ENCODE measurements around the gene NPLOC4. TPM values are rescaled to one million over a fixed set of nuclear protein-coding genes. Genes with fewer than 3 reads are reported as not detected.

Gene NPLOC4
- total and polyA plus RNA-seq, 2 donors (not counting 1 experiment from before 2014, with no cell fraction given) = 51.0 to 62.5 TPM

DNA sequence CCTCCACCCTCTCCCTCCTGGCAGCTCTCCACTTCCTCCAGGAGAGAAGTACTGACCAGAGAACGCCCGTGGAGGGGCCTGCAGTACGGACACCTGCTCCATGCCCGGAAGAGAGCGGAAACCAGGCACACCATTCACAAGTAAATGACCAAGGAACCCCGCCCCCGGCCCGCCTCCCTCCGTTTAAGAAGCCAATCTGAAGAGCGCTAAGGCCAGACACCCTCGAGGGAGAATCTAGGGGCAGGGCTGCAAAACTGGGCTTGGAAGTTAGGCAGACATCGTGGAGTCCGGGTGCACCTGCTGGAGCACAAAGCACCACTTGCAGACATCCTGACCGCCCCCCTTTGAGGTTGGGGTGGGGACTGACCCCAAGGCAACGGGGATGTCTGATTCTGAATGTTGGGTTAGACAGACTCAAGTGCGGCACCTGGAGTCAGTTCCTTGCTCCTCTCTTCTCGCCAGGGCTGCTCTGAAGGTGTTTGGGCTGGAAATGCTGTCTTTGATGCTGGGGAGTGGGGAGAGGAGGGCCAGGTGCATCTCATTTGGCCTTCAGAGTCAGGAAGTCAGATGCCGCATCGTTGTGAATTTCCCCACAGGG, 83.8 kb downstream of the NPLOC4 start:
- peak; percentile 73 to 80 for DNase-seq (ENCODE audit: low read depth in 2 of 2)
- peaks cover 29% of the 10 kb centered on the region for H3K36me3 ChIP-seq (ENCODE audit: control insufficient read depth, insufficient read depth, low read length)

DNA sequence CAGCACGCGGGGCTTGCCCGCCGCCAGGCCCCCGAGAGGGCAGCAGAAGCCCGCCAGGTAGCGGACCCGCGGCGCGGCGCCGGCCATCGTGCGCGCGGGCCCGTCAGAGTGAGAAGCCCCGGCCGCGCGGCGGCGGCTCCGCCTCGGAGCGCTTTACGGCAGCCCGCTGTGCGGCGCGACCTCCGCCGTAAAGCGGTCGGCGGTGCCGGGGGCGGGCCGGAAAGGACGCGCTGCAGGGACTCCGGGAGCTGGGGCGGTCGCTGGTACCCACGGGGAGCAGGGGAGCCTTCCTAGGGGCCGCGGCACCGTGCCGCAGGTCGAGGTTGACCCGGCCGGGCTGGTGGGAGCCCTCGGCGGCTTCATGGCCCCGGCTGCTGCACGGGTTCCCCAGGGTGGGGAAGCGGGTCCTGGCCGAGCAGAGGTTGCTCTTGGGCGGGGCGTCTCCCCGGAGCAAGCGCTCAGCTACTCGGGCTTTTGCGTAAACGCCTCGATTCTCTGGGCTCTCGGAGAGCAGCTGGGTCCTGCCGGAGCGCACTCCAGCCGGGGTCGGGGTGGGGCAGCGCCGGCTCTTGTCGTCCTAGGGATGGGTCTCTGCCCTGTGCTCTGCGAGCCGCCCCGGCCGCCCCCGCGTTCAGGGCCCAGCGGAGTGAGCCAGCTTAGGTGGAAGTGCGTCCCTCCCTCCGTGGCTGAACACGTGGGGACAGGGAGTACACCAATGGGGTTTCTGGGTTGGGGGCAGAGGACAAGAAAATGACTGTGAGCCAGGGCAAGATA, 84.5 kb downstream of the NPLOC4 start, which contains the start of gene FAAP100:
TSS of gene FAAP100 (minus strand) at position 110 of the 774 bp plus-strand sequence. CDS start at position 87, 23 bp downstream.
- Histone ChIP-seq H3K4me3 (replicated peaks in 1 of 4; ENCODE audit: control extremely low read depth in 1 of 4, insufficient read depth in 1 of 4, low read depth in 3 of 4, low read length in 4 of 4) (peak within 1 kb of the TSS; percentile 85 to 95 (median 90)), H3K4me2 (ENCODE audit: extremely low read depth, insufficient read depth, low read length) (peak within 1 kb of the TSS; percentile 93), H3K9me3 (ENCODE audit: control insufficient read depth, insufficient read depth, low read depth, low read length) (no peaks in the 10 kb centered on the region), H2AFZ (ENCODE audit: low read length) (peak within 1 kb of the TSS; percentile 54), H3K27ac (ENCODE audit: insufficient read depth, low read length) (peak within 1 kb of the TSS; percentile 87), H3K4me1 (ENCODE audit: control insufficient read depth, extremely low read depth, insufficient read depth, low read length) (peaks cover 28% of the 10 kb centered on the region), H3K36me3 (ENCODE audit: control insufficient read depth, insufficient read depth, low read length) (peaks cover 26% of the 10 kb centered on the region), H3K79me2 (ENCODE audit: control insufficient read depth, insufficient read depth, low read length) (peaks cover 24% of the 10 kb centered on the region), H3K27me3 (ENCODE audit: control insufficient read depth, insufficient read depth, low read length) (no peaks in the 10 kb centered on the region), H3K9ac (ENCODE audit: insufficient read depth, low read length) (peak within 1 kb of the TSS; percentile 77), H4K20me1 (ENCODE audit: control insufficient read depth, extremely low read depth, insufficient read depth, low read length) (no peaks in the 10 kb centered on the region)
- DNase-seq (ENCODE audit: low read depth in 2 of 2) = peak; percentile 77
- TF ChIP-seq, protein P1, sequence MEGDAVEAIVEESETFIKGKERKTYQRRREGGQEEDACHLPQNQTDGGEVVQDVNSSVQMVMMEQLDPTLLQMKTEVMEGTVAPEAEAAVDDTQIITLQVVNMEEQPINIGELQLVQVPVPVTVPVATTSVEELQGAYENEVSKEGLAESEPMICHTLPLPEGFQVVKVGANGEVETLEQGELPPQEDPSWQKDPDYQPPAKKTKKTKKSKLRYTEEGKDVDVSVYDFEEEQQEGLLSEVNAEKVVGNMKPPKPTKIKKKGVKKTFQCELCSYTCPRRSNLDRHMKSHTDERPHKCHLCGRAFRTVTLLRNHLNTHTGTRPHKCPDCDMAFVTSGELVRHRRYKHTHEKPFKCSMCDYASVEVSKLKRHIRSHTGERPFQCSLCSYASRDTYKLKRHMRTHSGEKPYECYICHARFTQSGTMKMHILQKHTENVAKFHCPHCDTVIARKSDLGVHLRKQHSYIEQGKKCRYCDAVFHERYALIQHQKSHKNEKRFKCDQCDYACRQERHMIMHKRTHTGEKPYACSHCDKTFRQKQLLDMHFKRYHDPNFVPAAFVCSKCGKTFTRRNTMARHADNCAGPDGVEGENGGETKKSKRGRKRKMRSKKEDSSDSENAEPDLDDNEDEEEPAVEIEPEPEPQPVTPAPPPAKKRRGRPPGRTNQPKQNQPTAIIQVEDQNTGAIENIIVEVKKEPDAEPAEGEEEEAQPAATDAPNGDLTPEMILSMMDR (conservative IDR thresholded peaks at IDR 0.05 in 1 of 2, IDR thresholded peaks at IDR 0.05 in 1 of 2; ENCODE audit: low read depth in 1 of 2, low read length in 2 of 2) = no peak
- no peak for TF ChIP-seq EZH2 (IDR thresholded peaks at IDR 0.05; ENCODE audit: low read length, missing control alignments)

More for the DNA sequence above, 83.8 kb downstream of the NPLOC4 start:
- Histone ChIP-seq H4K20me1 (ENCODE audit: control insufficient read depth, extremely low read depth, insufficient read depth, low read length) (no peaks in the 10 kb centered on the region), H2AFZ (ENCODE audit: low read length) (no peak overlapping the region), H3K79me2 (ENCODE audit: control insufficient read depth, insufficient read depth, low read length) (peaks cover 24% of the 10 kb centered on the region), H3K4me1 (ENCODE audit: control insufficient read depth, extremely low read depth, insufficient read depth, low read length) (peaks cover 28% of the 10 kb centered on the region), H3K4me2 (ENCODE audit: extremely low read depth, insufficient read depth, low read length) (peak overlapping the region; percentile 93), H3K9me3 (ENCODE audit: control insufficient read depth, insufficient read depth, low read depth, low read length) (no peaks in the 10 kb centered on the region), H3K4me3 (replicated peaks in 1 of 4; ENCODE audit: control extremely low read depth in 1 of 4, insufficient read depth in 1 of 4, low read depth in 3 of 4, low read length in 4 of 4) (peak overlapping the region; percentile 85 to 95 (median 90)), H3K9ac (ENCODE audit: insufficient read depth, low read length) (peak overlapping the region; percentile 77), H3K27me3 (ENCODE audit: control insufficient read depth, insufficient read depth, low read length) (no peaks in the 10 kb centered on the region), H3K27ac (ENCODE audit: insufficient read depth, low read length) (peak overlapping the region; percentile 87)
- TF ChIP-seq, protein P1 (conservative IDR thresholded peaks at IDR 0.05 in 1 of 2, IDR thresholded peaks at IDR 0.05 in 1 of 2; ENCODE audit: low read depth in 1 of 2, low read length in 2 of 2) = peak in 1 of 2 donors; percentile 13
- TF ChIP-seq EZH2 (IDR thresholded peaks at IDR 0.05; ENCODE audit: low read length, missing control alignments) = no peak

All from fibroblast of lung (primary cell).